ENCODE measurements around the gene GMDS. TPM values are rescaled to one million over a fixed set of nuclear protein-coding genes. Genes with fewer than 3 reads are reported as not detected.

Gene GMDS
- polyA plus RNA-seq, 1 donor (not counting 4 experiments of a cell fraction or from before 2014, with no cell fraction given), result 22.1 TPM

- H3K4me3 ChIP-seq (ENCODE audit: control insufficient read depth in 2 of 3, extremely low read depth in 1 of 3, insufficient read depth in 2 of 3, low read depth in 1 of 3, low read length in 3 of 3), result no peak overlapping the region
- H3K79me2 ChIP-seq (ENCODE audit: control insufficient read depth, insufficient read depth, low read length), result no peaks in the 10 kb centered on the region
- no peaks in the 10 kb centered on the region for H3K9me3 ChIP-seq (ENCODE audit: control insufficient read depth, low read depth, low read length)
- peaks cover 4% of the 10 kb centered on the region for H3K4me1 ChIP-seq (ENCODE audit: control insufficient read depth, extremely low read depth, insufficient read depth, low read length)
- TF ChIP-seq EZH2 (IDR thresholded peaks at IDR 0.05; ENCODE audit: low read length) (no peak), CTCF (optimal IDR thresholded peaks at IDR 0.05 in 1 of 3, IDR thresholded peaks at IDR 0.05 in 1 of 3, conservative IDR thresholded peaks at IDR 0.05 in 1 of 3; ENCODE audit: extremely low read depth in 1 of 3, insufficient read depth in 2 of 3, low read length in 3 of 3) (no peak)
- H3K27ac ChIP-seq (ENCODE audit: control insufficient read depth, insufficient read depth, low read length), result no peak overlapping the region
- H4K20me1 ChIP-seq (ENCODE audit: control insufficient read depth, extremely low read depth, insufficient read depth, low read length), result peaks cover 8% of the 10 kb centered on the region
- H2AFZ ChIP-seq (ENCODE audit: control insufficient read depth, low read length), result no peak overlapping the region
- no peaks in the 10 kb centered on the region for H3K36me3 ChIP-seq (ENCODE audit: control insufficient read depth in 2 of 2, extremely low read depth in 1 of 2, insufficient read depth in 2 of 2, low read length in 2 of 2)
- no peak overlapping the region for H3K9ac ChIP-seq (ENCODE audit: control insufficient read depth, extremely low read depth, insufficient read depth, low read length)
- no peak for FAIRE-seq
- dilution Hi-C loops (cut with MboI; ENCODE audit: extremely low pct_ligation_motif_present, low sequenced_read_pairs), result no loop called here
- H3K4me2 ChIP-seq (ENCODE audit: control insufficient read depth, extremely low read depth, insufficient read depth, low read depth, low read length), result no peak overlapping the region
- no peaks in the 10 kb centered on the region for H3K27me3 ChIP-seq (ENCODE audit: control insufficient read depth, extremely low read depth, insufficient read depth, low read length)
- no peak for DNase-seq (ENCODE audit: low read depth, low spot score)
- no peaks in the 10 kb centered on the region for H3K9me1 ChIP-seq (ENCODE audit: control insufficient read depth, extremely low read depth, insufficient read depth, low read length)
Measured at GRCh38 chr6:2197177-2197671, 48.2 kb downstream of the GMDS start.

- no peak for TF ChIP-seq EZH2 (IDR thresholded peaks at IDR 0.05; ENCODE audit: low read length)
- peak in 2 of 3 experiments; percentile 56 to 62 for TF ChIP-seq CTCF (optimal IDR thresholded peaks at IDR 0.05 in 1 of 3, IDR thresholded peaks at IDR 0.05 in 1 of 3, conservative IDR thresholded peaks at IDR 0.05 in 1 of 3; ENCODE audit: extremely low read depth in 1 of 3, insufficient read depth in 2 of 3, low read length in 3 of 3)
- dilution Hi-C loops (cut with MboI; ENCODE audit: extremely low pct_ligation_motif_present, low sequenced_read_pairs), result no loop called here
- no peaks in the 10 kb centered on the region for H3K27me3 ChIP-seq (ENCODE audit: control insufficient read depth, extremely low read depth, insufficient read depth, low read length)
- peaks cover 8% of the 10 kb centered on the region for H4K20me1 ChIP-seq (ENCODE audit: control insufficient read depth, extremely low read depth, insufficient read depth, low read length)
- no peak overlapping the region for H3K4me3 ChIP-seq (ENCODE audit: control insufficient read depth in 2 of 3, extremely low read depth in 1 of 3, insufficient read depth in 2 of 3, low read depth in 1 of 3, low read length in 3 of 3)
- H2AFZ ChIP-seq (ENCODE audit: control insufficient read depth, low read length), result no peak overlapping the region
- no peaks in the 10 kb centered on the region for H3K9me3 ChIP-seq (ENCODE audit: control insufficient read depth, low read depth, low read length)
- FAIRE-seq (no peak), DNase-seq (ENCODE audit: low read depth, low spot score) (no peak)
- no peak overlapping the region for H3K27ac ChIP-seq (ENCODE audit: control insufficient read depth, insufficient read depth, low read length)
- no peaks in the 10 kb centered on the region for H3K79me2 ChIP-seq (ENCODE audit: control insufficient read depth, insufficient read depth, low read length)
- H3K4me1 ChIP-seq (ENCODE audit: control insufficient read depth, extremely low read depth, insufficient read depth, low read length), result peaks cover 4% of the 10 kb centered on the region
- no peak overlapping the region for H3K4me2 ChIP-seq (ENCODE audit: control insufficient read depth, extremely low read depth, insufficient read depth, low read depth, low read length)
- no peaks in the 10 kb centered on the region for H3K9me1 ChIP-seq (ENCODE audit: control insufficient read depth, extremely low read depth, insufficient read depth, low read length)
- no peaks in the 10 kb centered on the region for H3K36me3 ChIP-seq (ENCODE audit: control insufficient read depth in 2 of 2, extremely low read depth in 1 of 2, insufficient read depth in 2 of 2, low read length in 2 of 2)
- no peak overlapping the region for H3K9ac ChIP-seq (ENCODE audit: control insufficient read depth, extremely low read depth, insufficient read depth, low read length)
Measured at GRCh38 chr6:2196079-2196679, 49.2 kb downstream of the GMDS start.

Measured in keratinocyte (primary cell).